ENCODE results near the gene PTP4A2. TPM values are rescaled to one million over a fixed set of nuclear protein-coding genes. Genes with fewer than 3 reads are reported as not detected.
A peak's percentile ranks its signal among the peaks of the same experiment; 100 is the strongest.
"Not testable (repeated sequence)": the region's sequence is repeated elsewhere in the genome, so short reads cannot be mapped to it uniquely, and the experiment has no call there.

PTP4A2 gene
- total and polyA plus RNA-seq, 7 experiments from 2014 or later, result 196 to 449 (median 276) TPM

GRCh38 chr1:31943546-31944184 is 5.5 kb upstream of the PTP4A2 start:
- peak in 7 of 9 donors; percentile 31 to 60 (median 55) for DNase-seq

GRCh38 chr1:31942061-31942460 is 3.9 kb upstream of the PTP4A2 start:
- H3K4me1 ChIP-seq (ENCODE audit: control insufficient read depth in 2 of 2, insufficient read depth in 2 of 2, low read length in 2 of 2), result peaks cover 55 to 57% of the 10 kb centered on the region in 2 donors
- Mint-ChIP-seq H3K4me1 (peaks cover 39 to 76% (median 60%) of the 10 kb centered on the region in 7 donors), H3K27ac (peak overlapping the region; percentile 70 to 96 (median 92)), H3K36me3 (peaks cover 0 to 11% (median 0%) of the 10 kb centered on the region in 5 donors), H3K4me3 (peak overlapping the region in 9 of 10 donors; percentile 46 to 91 (median 70))
- H3K36me3 ChIP-seq (ENCODE audit: control insufficient read depth in 2 of 3, insufficient read depth in 3 of 3, low read length in 3 of 3); H3K9me3 Mint-ChIP-seq; H3K4me3 ChIP-seq (ENCODE audit: low read length); H3K27me3 ChIP-seq (ENCODE audit: control insufficient read depth in 2 of 2, insufficient read depth in 2 of 2, low read length in 2 of 2); ATAC-seq; H3K27me3 Mint-ChIP-seq; H3K9me3 ChIP-seq (ENCODE audit: control insufficient read depth in 2 of 3, low read length in 3 of 3): not testable (repeated sequence)
- ChIA-PET POLR2A (interaction anchor here (0.7 to 10.5 kb wide), 6 partner anchors 12 to 112 kb away, joined by 3 to 248 read pairs (median 7); no protein-coding TSS in a partner anchor), CTCF (interaction anchor here (0.6 to 4.9 kb wide), 6 partner anchors 14 to 148 kb away, joined by 3 to 52 read pairs (median 5); partner anchors contain the start of gene SPOCD1)
- peak overlapping the region; percentile 56 for H3K27ac ChIP-seq (ENCODE audit: low read depth, low read length)
- peak in 1 of 9 donors; percentile 19 for DNase-seq
- intact Hi-C loops (cut with micrococcal nuclease), result loop anchor here in 1 of 2 donors (5.0 kb wide), 1 partner anchor 310 kb away; the partner anchor contains the start of gene LCK

More at GRCh38 chr1:31943546-31944184, 5.5 kb upstream of the PTP4A2 start:
- H3K36me3 Mint-ChIP-seq, result peaks cover 0 to 5% (median 0%) of the 10 kb centered on the region in 5 donors
- Histone ChIP-seq H3K27ac (ENCODE audit: low read depth, low read length) (peak overlapping the region; percentile 76), H3K4me3 (ENCODE audit: low read length) (peak overlapping the region; percentile 68), H3K4me1 (ENCODE audit: control insufficient read depth in 2 of 2, insufficient read depth in 2 of 2, low read length in 2 of 2) (peaks cover 53 to 54% of the 10 kb centered on the region in 2 donors), H3K9me3 (ENCODE audit: control insufficient read depth in 2 of 3, low read length in 3 of 3) (no peaks in the 10 kb centered on the region), H3K27me3 (ENCODE audit: control insufficient read depth in 2 of 2, insufficient read depth in 2 of 2, low read length in 2 of 2) (no peaks in the 10 kb centered on the region), H3K36me3 (ENCODE audit: control insufficient read depth in 2 of 3, insufficient read depth in 3 of 3, low read length in 3 of 3) (no peaks in the 10 kb centered on the region)
- peak overlapping the region; percentile 83 to 93 (median 89) for H3K4me3 Mint-ChIP-seq
- H3K4me1 Mint-ChIP-seq, result peaks cover 38 to 72% (median 54%) of the 10 kb centered on the region in 7 donors
- H3K27ac Mint-ChIP-seq, result peak overlapping the region; percentile 92 to 97 (median 94)
- ATAC-seq, result peak; percentile 38
- no peaks in the 10 kb centered on the region for H3K27me3 Mint-ChIP-seq
- CTCF ChIA-PET, result interaction anchor here (0.6 to 4.9 kb wide), 12 partner anchors 9 to 164 kb away, joined by 3 to 52 read pairs (median 4); partner anchors contain the start of gene KPNA6
- peaks cover 0 to 4% (median 0%) of the 10 kb centered on the region in 11 donors for H3K9me3 Mint-ChIP-seq
- POLR2A ChIA-PET, result interaction anchor here (0.6 to 10.5 kb wide), 13 partner anchors 10 to 451 kb away, joined by 3 to 248 read pairs (median 7); partner anchors contain the start of genes BSDC1, KHDRBS1 and TMEM39B
- intact Hi-C loops (cut with micrococcal nuclease), result loop anchor here (1.0 to 5.0 kb wide), 5 partner anchors 13 to 309 kb away; partner anchors contain the start of genes KHDRBS1 (in 1 of the 2) and LCK (in 1 of the 2)

GRCh38 chr1:31939484-31940329 is 1.5 kb upstream of the PTP4A2 start:
- no peaks in the 10 kb centered on the region for H3K27me3 Mint-ChIP-seq
- H3K4me3 Mint-ChIP-seq, result peak overlapping the region; percentile 76 to 99 (median 86)
- Histone ChIP-seq H3K4me1 (ENCODE audit: control insufficient read depth in 2 of 2, insufficient read depth in 2 of 2, low read length in 2 of 2) (peaks cover 59 to 65% of the 10 kb centered on the region in 2 donors), H3K36me3 (ENCODE audit: control insufficient read depth in 2 of 3, insufficient read depth in 3 of 3, low read length in 3 of 3) (peaks cover 0 to 6% (median 0%) of the 10 kb centered on the region in 3 experiments), H3K9me3 (ENCODE audit: control insufficient read depth in 2 of 3, low read length in 3 of 3) (no peaks in the 10 kb centered on the region), H3K4me3 (ENCODE audit: low read length) (peak overlapping the region; percentile 26), H3K27me3 (ENCODE audit: control insufficient read depth in 2 of 2, insufficient read depth in 2 of 2, low read length in 2 of 2) (no peaks in the 10 kb centered on the region), H3K27ac (ENCODE audit: low read depth, low read length) (peak overlapping the region; percentile 81)
- intact Hi-C loops (cut with micrococcal nuclease), result loop anchor here (1.0 to 10.0 kb wide), 14 partner anchors 17 to 1195 kb away; partner anchors contain the start of genes PUM1 (in 2 of the 2), SPOCD1 (in 2 of the 2), ADGRB2 (in 1 of the 2) and BSDC1 (in 1 of the 2)
- peaks cover 0 to 26% (median 5%) of the 10 kb centered on the region in 5 donors for H3K36me3 Mint-ChIP-seq
- DNase-seq (peak; percentile 50 to 84 (median 70)), ATAC-seq (peak; percentile 41)
- ChIA-PET CTCF (interaction anchor here (0.6 to 3.2 kb wide), 13 partner anchors 13 to 169 kb away, joined by 3 to 51 read pairs (median 5); no protein-coding TSS in a partner anchor), POLR2A (interaction anchor here (0.6 to 10.5 kb wide), 17 partner anchors 9 to 310 kb away, joined by 3 to 248 read pairs (median 4); partner anchors contain the start of genes KHDRBS1 and SPOCD1)
- peak overlapping the region; percentile 89 to 99 (median 95) for H3K27ac Mint-ChIP-seq
- H3K9me3 Mint-ChIP-seq, result peaks cover 0 to 4% (median 0%) of the 10 kb centered on the region in 11 donors
- H3K4me1 Mint-ChIP-seq, result peaks cover 52 to 80% (median 71%) of the 10 kb centered on the region in 7 donors

- Mint-ChIP-seq H3K9me3 (peaks cover 0 to 4% (median 0%) of the 10 kb centered on the region in 11 donors), H3K27ac (peak overlapping the region; percentile 89 to 96 (median 91)), H3K4me3 (peak overlapping the region; percentile 92 to 100 (median 96)), H3K36me3 (peaks cover 0 to 30% (median 5%) of the 10 kb centered on the region in 5 donors), H3K4me1 (peaks cover 56 to 82% (median 75%) of the 10 kb centered on the region in 7 donors), H3K27me3 (no peaks in the 10 kb centered on the region)
- Histone ChIP-seq H3K4me1 (ENCODE audit: control insufficient read depth in 2 of 2, insufficient read depth in 2 of 2, low read length in 2 of 2) (peaks cover 66 to 67% of the 10 kb centered on the region in 2 donors), H3K36me3 (ENCODE audit: control insufficient read depth in 2 of 3, insufficient read depth in 3 of 3, low read length in 3 of 3) (peaks cover 0 to 6% (median 0%) of the 10 kb centered on the region in 3 experiments), H3K27ac (ENCODE audit: low read depth, low read length) (peak overlapping the region; percentile 81), H3K9me3 (ENCODE audit: control insufficient read depth in 2 of 3, low read length in 3 of 3) (no peaks in the 10 kb centered on the region), H3K27me3 (ENCODE audit: control insufficient read depth in 2 of 2, insufficient read depth in 2 of 2, low read length in 2 of 2) (no peaks in the 10 kb centered on the region), H3K4me3 (ENCODE audit: low read length) (peak overlapping the region; percentile 81)
- ChIA-PET POLR2A (interaction anchor here (0.6 to 10.5 kb wide), 18 partner anchors 8 to 312 kb away, joined by 3 to 248 read pairs (median 5); partner anchors contain the start of genes KHDRBS1, PEF1 and SPOCD1), CTCF (interaction anchor here (0.5 to 3.2 kb wide), 10 partner anchors 14 to 62 kb away, joined by 3 to 51 read pairs (median 8); no protein-coding TSS in a partner anchor)
- ATAC-seq (peak; percentile 67), DNase-seq (peak; percentile 63 to 79 (median 71))
- intact Hi-C loops (cut with micrococcal nuclease), result loop anchor here (1.0 to 10.0 kb wide), 11 partner anchors 10 to 1193 kb away; partner anchors contain the start of genes PUM1 (in 2 of the 2), ADGRB2 (in 1 of the 2), BSDC1 (in 1 of the 2) and KHDRBS1 (in 1 of the 2)
Measured at GRCh38 chr1:31937300-31938183, 626 bp downstream of the PTP4A2 start.

- Mint-ChIP-seq H3K9me3 (peaks cover 0 to 4% (median 0%) of the 10 kb centered on the region in 11 donors), H3K4me3 (peak overlapping the region; percentile 92 to 100 (median 96)), H3K27me3 (no peaks in the 10 kb centered on the region), H3K36me3 (peaks cover 0 to 32% (median 5%) of the 10 kb centered on the region in 5 donors), H3K27ac (peak overlapping the region; percentile 89 to 96 (median 91)), H3K4me1 (peaks cover 55 to 82% (median 74%) of the 10 kb centered on the region in 7 donors)
- Histone ChIP-seq H3K36me3 (ENCODE audit: control insufficient read depth in 2 of 3, insufficient read depth in 3 of 3, low read length in 3 of 3) (peaks cover 0 to 6% (median 0%) of the 10 kb centered on the region in 3 experiments), H3K9me3 (ENCODE audit: control insufficient read depth in 2 of 3, low read length in 3 of 3) (no peaks in the 10 kb centered on the region), H3K27ac (ENCODE audit: low read depth, low read length) (peak overlapping the region; percentile 81), H3K27me3 (ENCODE audit: control insufficient read depth in 2 of 2, insufficient read depth in 2 of 2, low read length in 2 of 2) (no peaks in the 10 kb centered on the region), H3K4me3 (ENCODE audit: low read length) (peak overlapping the region; percentile 81), H3K4me1 (ENCODE audit: control insufficient read depth in 2 of 2, insufficient read depth in 2 of 2, low read length in 2 of 2) (peaks cover 66 to 67% of the 10 kb centered on the region in 2 donors)
- no peak for DNase-seq
- ChIA-PET POLR2A (interaction anchor here (0.8 to 10.5 kb wide), 5 partner anchors 10 to 110 kb away, joined by 3 to 248 read pairs (median 8); no protein-coding TSS in a partner anchor), CTCF (interaction anchor here (2.7 kb wide), 1 partner anchor 27 kb away, joined by 13 read pairs; no protein-coding TSS in a partner anchor)
- intact Hi-C loops (cut with micrococcal nuclease), result loop anchor here (1.0 to 10.0 kb wide), 8 partner anchors 10 to 1192 kb away; partner anchors contain the start of genes PUM1 (in 2 of the 2), ADGRB2 (in 1 of the 2), BSDC1 (in 1 of the 2) and PEF1 (in 1 of the 2)
- no peak for ATAC-seq
Measured at GRCh38 chr1:31936981-31937299, 1.2 kb downstream of the PTP4A2 start.
